Measurements from ENCODE around the gene EPB41L5.
"Not testable (repeated sequence)": the region's sequence is repeated elsewhere in the genome, so short reads cannot be mapped to it uniquely, and the experiment has no call there.

DNA sequence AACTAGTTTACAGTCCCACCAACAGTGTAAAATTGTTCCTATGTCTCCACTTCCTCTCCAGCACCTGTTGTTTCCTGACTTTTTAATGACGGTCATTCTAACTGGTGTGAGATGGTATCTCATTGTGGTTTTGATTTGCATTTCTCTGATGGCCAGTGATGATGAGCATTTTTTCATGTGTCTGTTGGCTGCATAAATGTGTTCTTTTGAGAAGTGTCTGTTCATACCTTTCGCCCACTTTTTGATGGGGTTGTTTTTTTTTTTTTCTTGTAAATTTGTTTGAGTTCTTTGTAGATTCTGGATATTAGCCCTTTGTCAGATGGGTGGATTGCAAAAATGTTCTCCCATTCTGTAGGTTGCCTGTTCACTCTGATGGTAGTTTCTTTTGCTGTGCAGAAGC is 33.4 kb downstream of the EPB41L5 start:
- TF ChIP-seq, protein P1, sequence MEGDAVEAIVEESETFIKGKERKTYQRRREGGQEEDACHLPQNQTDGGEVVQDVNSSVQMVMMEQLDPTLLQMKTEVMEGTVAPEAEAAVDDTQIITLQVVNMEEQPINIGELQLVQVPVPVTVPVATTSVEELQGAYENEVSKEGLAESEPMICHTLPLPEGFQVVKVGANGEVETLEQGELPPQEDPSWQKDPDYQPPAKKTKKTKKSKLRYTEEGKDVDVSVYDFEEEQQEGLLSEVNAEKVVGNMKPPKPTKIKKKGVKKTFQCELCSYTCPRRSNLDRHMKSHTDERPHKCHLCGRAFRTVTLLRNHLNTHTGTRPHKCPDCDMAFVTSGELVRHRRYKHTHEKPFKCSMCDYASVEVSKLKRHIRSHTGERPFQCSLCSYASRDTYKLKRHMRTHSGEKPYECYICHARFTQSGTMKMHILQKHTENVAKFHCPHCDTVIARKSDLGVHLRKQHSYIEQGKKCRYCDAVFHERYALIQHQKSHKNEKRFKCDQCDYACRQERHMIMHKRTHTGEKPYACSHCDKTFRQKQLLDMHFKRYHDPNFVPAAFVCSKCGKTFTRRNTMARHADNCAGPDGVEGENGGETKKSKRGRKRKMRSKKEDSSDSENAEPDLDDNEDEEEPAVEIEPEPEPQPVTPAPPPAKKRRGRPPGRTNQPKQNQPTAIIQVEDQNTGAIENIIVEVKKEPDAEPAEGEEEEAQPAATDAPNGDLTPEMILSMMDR (IDR thresholded peaks at IDR 0.05), result not testable (repeated sequence)
- not testable (repeated sequence) for TF ChIP-seq EP300, POLR2A (IDR thresholded peaks at IDR 0.05)

All from sigmoid colon (tissue), 4 donors.